HepG2 (cell line): ENCODE data around the gene GNAS-AS1. TPM values are rescaled to one million over a fixed set of nuclear protein-coding genes. Genes with fewer than 3 reads are reported as not detected.
A peak's percentile ranks its signal among the peaks of the same experiment; 100 is the strongest.

ENCODE experiments used
- DR1 ChIP-seq: sonication (generic); formaldehyde crosslinking; IDR thresholded peaks from 2 replicates; pipeline ENCODE4 v1.8.0; 2021; ENCODE audit warnings: mild to moderate bottlenecking, missing genetic modification reagents, inconsistent platforms
- ERF ChIP-seq: IDR thresholded peaks from 2 replicates; pipeline ENCODE4 v1.6.1; 2018; ENCODE audit warnings: missing biosample characterization, missing genetic modification reagents
- KDM4B ChIP-seq: sonication (generic); formaldehyde crosslinking; IDR thresholded peaks from 2 replicates; pipeline ENCODE4 v1.4.0; 2020; ENCODE audit warnings: missing genetic modification reagents
- KLF13 ChIP-seq: sonication (generic); formaldehyde crosslinking; IDR thresholded peaks from 2 replicates; pipeline ENCODE4 v1.4.0; 2020; ENCODE audit warnings: mild to moderate bottlenecking, missing genetic modification reagents
- MEIS2 ChIP-seq: sonication (generic); formaldehyde crosslinking; IDR thresholded peaks from 2 replicates; pipeline ENCODE4 v1.9.0; 2021; ENCODE audit warnings: mild to moderate bottlenecking, missing genetic modification reagents
- NR3C1 ChIP-seq: sonication (generic); formaldehyde crosslinking; IDR thresholded peaks from 2 replicates; pipeline ENCODE4 v1.4.0; 2020; ENCODE audit warnings: missing genetic modification reagents
- NRL ChIP-seq: sonication (generic); formaldehyde crosslinking; IDR thresholded peaks from 2 replicates; pipeline ENCODE4 v1.5.0; 2020; ENCODE audit warnings: missing genetic modification reagents, mild to moderate bottlenecking, moderate library complexity, borderline replicate concordance
- POLR2AphosphoS5 ChIP-seq: IDR thresholded peaks from 2 replicates; pipeline ENCODE4 v1.6.1; 2012; ENCODE audit warnings: low read depth, low read length
- RBM22 ChIP-seq: fragments of 200-400 bp; formaldehyde crosslinking; optimal IDR thresholded peaks from 2 replicates; pipeline ENCODE3; 2017; ENCODE audit warnings: mild to moderate bottlenecking, low read length, moderate library complexity
- SMAD1 ChIP-seq: sonication (generic); formaldehyde crosslinking; IDR thresholded peaks from 2 replicates; pipeline ENCODE4 v1.4.0; 2020; ENCODE audit warnings: missing genetic modification reagents, low read depth, mild to moderate bottlenecking, borderline replicate concordance
- THYN1 ChIP-seq: sonication (generic); formaldehyde crosslinking; IDR thresholded peaks from 2 replicates; pipeline ENCODE4 v1.8.1; 2023; ENCODE audit warnings: low read depth, mild to moderate bottlenecking, moderate library complexity, missing genetic modification reagents, borderline replicate concordance
- XBP1 ChIP-seq: sonication (generic); formaldehyde crosslinking; IDR thresholded peaks from 2 replicates; pipeline ENCODE4 v1.5.0; 2020; ENCODE audit warnings: missing genetic modification reagents
- ZMYM3 ChIP-seq: sonication (generic); formaldehyde crosslinking; IDR thresholded peaks from 2 replicates; pipeline ENCODE4 v1.5.1; 2020; ENCODE audit warnings: mild to moderate bottlenecking, missing genetic modification reagents
- ZNF432 ChIP-seq: sonication (generic); formaldehyde crosslinking; IDR thresholded peaks from 2 replicates; pipeline ENCODE4 v1.5.0; 2020; ENCODE audit warnings: missing genetic modification reagents, mild to moderate bottlenecking, borderline replicate concordance
- polyA plus RNA-seq, 8 experiments: library from polyadenylated mRNA; depleted of rRNA in 3 of 8; stranded (reverse) in 7 of 8; unstranded in 1 of 8; fragments of >200 nt; fragmentation: Illumina TruSeq in 4 of 8; extraction: Trizol in 4 of 8; gene quantifications; 2 replicates each; pipeline versions ENCODE4 v1.2.1 to v1.2.3, GENCODE V29; 2011 to 2016; ENCODE audit warnings: low read depth in 4 of 8, missing spikeins in 1 of 8, mixed read lengths in 1 of 8; ENCODE audit not compliant: insufficient read depth in 1 of 8
- total RNA-seq, 5 experiments: library from RNA; depleted of rRNA; stranded (reverse); fragments of >200 nt; fragmentation: Illumina TruSeq; extraction: Trizol; gene quantifications; 2 replicates each; pipeline ENCODE4 v1.2.3, GENCODE V29; 2016; ENCODE audit warnings: low read depth in 1 of 5
- TF ChIP-seq, protein P1 (sequence below): sonication (generic); formaldehyde crosslinking; IDR thresholded peaks from 2 replicates; pipeline ENCODE4 v1.8.1; 2023; ENCODE audit warnings: mild to moderate bottlenecking, missing genetic modification reagents, borderline replicate concordance
- TF ChIP-seq, protein P2 (sequence below): IDR thresholded peaks from 2 replicates; pipeline ENCODE4 v1.6.1; 2018; ENCODE audit warnings: missing genetic modification reagents
- TF ChIP-seq, protein P3 (sequence below): sonication (generic); formaldehyde crosslinking; IDR thresholded peaks from 2 replicates; pipeline ENCODE4 v1.8.0; 2022; ENCODE audit warnings: missing genetic modification reagents, low read depth, mild to moderate bottlenecking, borderline replicate concordance
- TF ChIP-seq, protein P4 (sequence below): sonication (generic); formaldehyde crosslinking; IDR thresholded peaks from 2 replicates; pipeline ENCODE4 v1.5.0; 2020; ENCODE audit warnings: mild to moderate bottlenecking, missing genetic modification reagents
- TF ChIP-seq, protein P5 (sequence below): sonication (generic); formaldehyde crosslinking; IDR thresholded peaks from 2 replicates; pipeline ENCODE4 v1.4.0; 2020; ENCODE audit warnings: low read depth, mild to moderate bottlenecking, missing genetic modification reagents
- TF ChIP-seq, protein P6 (sequence below), 2 experiments: fragments of 450-650 bp in 1 of 2; sonication (generic) in 1 of 2; formaldehyde crosslinking; IDR thresholded peaks; 2 replicates each; pipeline versions ENCODE4 v1.5.0 to v1.8.0; 2020 to 2022; ENCODE audit warnings: mild to moderate bottlenecking in 1 of 2, missing genetic modification reagents in 1 of 2
- TF ChIP-seq, protein P7 (sequence below): sonication (generic); formaldehyde crosslinking; IDR thresholded peaks from 2 replicates; pipeline ENCODE4 v1.5.0; 2020; ENCODE audit warnings: missing genetic modification reagents, mild to moderate bottlenecking, borderline replicate concordance

Gene GNAS-AS1
- total and polyA plus RNA-seq, 2 of the 13 experiments (the other 11 are each of a cell fraction or from before 2014, with no cell fraction given): not detected

DNA sequence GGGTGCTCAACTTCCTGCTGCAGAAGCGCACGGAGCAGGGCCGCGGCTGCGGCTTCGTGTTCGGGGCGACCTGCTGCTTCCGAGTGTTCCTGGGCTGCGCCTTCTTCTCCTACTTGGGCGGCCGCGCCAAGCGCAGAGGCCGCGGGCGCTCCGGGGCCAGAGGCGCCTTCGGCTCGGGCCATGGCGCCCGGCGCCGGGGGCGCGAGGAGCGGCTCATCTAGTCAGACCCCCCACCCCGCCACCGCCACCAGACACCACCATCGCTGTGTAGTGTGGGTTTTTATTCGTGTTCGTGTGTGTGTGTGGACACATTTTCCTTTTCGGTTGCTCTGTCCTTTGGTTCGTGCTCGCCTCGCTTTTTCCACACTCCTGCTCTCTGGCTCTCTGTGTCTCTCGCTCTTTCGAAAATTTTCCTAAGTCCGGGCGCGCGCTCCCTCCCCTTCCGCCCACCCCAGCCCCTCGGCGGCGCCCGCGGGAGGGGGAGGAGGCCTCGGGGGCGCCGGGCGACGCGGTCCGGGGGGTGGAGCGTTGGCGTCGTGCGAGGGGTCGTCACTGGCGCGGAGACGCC is 39.9 kb upstream of the GNAS-AS1 start (continued):
- no peak for TF ChIP-seq THYN1 (CRISPR knock-in tag)
- TF ChIP-seq, protein P1, sequence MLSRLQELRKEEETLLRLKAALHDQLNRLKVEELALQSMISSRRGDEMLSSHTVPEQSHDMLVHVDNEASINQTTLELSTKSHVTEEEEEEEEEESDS (CRISPR knock-in tag): 0 out of 2 replicates have a peak, but pooled peaks have one; percentile 58
- TF ChIP-seq, protein P2, sequence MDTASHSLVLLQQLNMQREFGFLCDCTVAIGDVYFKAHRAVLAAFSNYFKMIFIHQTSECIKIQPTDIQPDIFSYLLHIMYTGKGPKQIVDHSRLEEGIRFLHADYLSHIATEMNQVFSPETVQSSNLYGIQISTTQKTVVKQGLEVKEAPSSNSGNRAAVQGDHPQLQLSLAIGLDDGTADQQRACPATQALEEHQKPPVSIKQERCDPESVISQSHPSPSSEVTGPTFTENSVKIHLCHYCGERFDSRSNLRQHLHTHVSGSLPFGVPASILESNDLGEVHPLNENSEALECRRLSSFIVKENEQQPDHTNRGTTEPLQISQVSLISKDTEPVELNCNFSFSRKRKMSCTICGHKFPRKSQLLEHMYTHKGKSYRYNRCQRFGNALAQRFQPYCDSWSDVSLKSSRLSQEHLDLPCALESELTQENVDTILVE (CRISPR knock-in tag): peak; percentile 66
- TF ChIP-seq, protein P3, sequence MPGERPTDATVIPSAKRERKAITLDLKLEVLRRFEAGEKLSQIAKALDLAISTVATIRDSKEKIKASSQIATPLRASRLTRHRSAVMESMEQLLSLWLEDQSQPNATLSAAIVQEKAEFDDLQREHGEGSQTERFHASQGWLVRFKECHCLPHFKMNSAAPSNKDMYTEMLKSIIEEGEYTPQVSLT (CRISPR knock-in tag): no peak
- TF ChIP-seq ERF: 0 out of 2 replicates have a peak, but pooled peaks have one; percentile 63
- TF ChIP-seq NR3C1 (CRISPR knock-in tag): no peak
- 0 out of 2 replicates have a peak, but pooled peaks have one; percentile 31 for TF ChIP-seq SMAD1
- TF ChIP-seq, protein P4, sequence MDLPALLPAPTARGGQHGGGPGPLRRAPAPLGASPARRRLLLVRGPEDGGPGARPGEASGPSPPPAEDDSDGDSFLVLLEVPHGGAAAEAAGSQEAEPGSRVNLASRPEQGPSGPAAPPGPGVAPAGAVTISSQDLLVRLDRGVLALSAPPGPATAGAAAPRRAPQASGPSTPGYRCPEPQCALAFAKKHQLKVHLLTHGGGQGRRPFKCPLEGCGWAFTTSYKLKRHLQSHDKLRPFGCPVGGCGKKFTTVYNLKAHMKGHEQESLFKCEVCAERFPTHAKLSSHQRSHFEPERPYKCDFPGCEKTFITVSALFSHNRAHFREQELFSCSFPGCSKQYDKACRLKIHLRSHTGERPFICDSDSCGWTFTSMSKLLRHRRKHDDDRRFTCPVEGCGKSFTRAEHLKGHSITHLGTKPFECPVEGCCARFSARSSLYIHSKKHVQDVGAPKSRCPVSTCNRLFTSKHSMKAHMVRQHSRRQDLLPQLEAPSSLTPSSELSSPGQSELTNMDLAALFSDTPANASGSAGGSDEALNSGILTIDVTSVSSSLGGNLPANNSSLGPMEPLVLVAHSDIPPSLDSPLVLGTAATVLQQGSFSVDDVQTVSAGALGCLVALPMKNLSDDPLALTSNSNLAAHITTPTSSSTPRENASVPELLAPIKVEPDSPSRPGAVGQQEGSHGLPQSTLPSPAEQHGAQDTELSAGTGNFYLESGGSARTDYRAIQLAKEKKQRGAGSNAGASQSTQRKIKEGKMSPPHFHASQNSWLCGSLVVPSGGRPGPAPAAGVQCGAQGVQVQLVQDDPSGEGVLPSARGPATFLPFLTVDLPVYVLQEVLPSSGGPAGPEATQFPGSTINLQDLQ: no peak; the same call in 1 of the 2 replicates
- TF ChIP-seq, protein P5, sequence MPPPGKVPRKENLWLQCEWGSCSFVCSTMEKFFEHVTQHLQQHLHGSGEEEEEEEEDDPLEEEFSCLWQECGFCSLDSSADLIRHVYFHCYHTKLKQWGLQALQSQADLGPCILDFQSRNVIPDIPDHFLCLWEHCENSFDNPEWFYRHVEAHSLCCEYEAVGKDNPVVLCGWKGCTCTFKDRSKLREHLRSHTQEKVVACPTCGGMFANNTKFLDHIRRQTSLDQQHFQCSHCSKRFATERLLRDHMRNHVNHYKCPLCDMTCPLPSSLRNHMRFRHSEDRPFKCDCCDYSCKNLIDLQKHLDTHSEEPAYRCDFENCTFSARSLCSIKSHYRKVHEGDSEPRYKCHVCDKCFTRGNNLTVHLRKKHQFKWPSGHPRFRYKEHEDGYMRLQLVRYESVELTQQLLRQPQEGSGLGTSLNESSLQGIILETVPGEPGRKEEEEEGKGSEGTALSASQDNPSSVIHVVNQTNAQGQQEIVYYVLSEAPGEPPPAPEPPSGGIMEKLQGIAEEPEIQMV (CRISPR knock-in tag): no peak; the same call in 1 of the 2 replicates
- no peak for TF ChIP-seq XBP1 (CRISPR knock-in tag)
- peak; percentile 31; the same call in 1 of the 2 replicates for TF ChIP-seq MEIS2 (CRISPR knock-in tag)
- TF ChIP-seq RBM22: no peak
- TF ChIP-seq ZNF432: no peak
- TF ChIP-seq KLF13 (CRISPR knock-in tag): no peak
- TF ChIP-seq ZMYM3: no peak
- TF ChIP-seq, protein P6, sequence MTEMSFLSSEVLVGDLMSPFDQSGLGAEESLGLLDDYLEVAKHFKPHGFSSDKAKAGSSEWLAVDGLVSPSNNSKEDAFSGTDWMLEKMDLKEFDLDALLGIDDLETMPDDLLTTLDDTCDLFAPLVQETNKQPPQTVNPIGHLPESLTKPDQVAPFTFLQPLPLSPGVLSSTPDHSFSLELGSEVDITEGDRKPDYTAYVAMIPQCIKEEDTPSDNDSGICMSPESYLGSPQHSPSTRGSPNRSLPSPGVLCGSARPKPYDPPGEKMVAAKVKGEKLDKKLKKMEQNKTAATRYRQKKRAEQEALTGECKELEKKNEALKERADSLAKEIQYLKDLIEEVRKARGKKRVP (CRISPR knock-in tag; IDR thresholded peaks at IDR 0.05): no peak
- TF ChIP-seq KDM4B (CRISPR knock-in tag): no peak
- no peak; the same call in 1 of the 2 replicates for TF ChIP-seq NRL (CRISPR knock-in tag)
- peak; percentile 86 for TF ChIP-seq POLR2AphosphoS5
- TF ChIP-seq DR1 (CRISPR knock-in tag): no peak
- TF ChIP-seq, protein P7, sequence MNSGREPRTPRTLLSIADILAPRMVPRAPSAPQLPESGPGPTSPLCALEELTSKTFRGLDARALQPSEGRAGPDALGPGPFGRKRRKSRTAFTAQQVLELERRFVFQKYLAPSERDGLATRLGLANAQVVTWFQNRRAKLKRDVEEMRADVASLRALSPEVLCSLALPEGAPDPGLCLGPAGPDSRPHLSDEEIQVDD: peak; percentile 72; the same call in 1 of the 2 replicates
